Sigmoid colon (tissue), 7 donors: Measurements from ENCODE around the gene CAPN15. TPM values are rescaled to one million over a fixed set of nuclear protein-coding genes. Genes with fewer than 3 reads are reported as not detected.

Source experiments
- DNase-seq: peaks from one replicate; pipeline ENCODE4 v3.0.0-alpha.2; 2019
- H3K27ac ChIP-seq, 4 donors: fragments of 200-600 bp; sonication (generic); one replicate each; pipeline ENCODE4 v1.5.1; 2016 to 2019; ENCODE audit warnings: mild to moderate bottlenecking in 1 of 4
- H3K27me3 ChIP-seq, 3 donors: fragments of 200-600 bp; sonication (generic); one replicate each; pipeline ENCODE4 v1.5.1; 2019; ENCODE audit warnings: mild to moderate bottlenecking in 1 of 3
- H3K36me3 ChIP-seq, 4 donors: fragments of 200-600 bp; sonication (generic); one replicate each; pipeline ENCODE4 v1.5.1; 2016 to 2019
- H3K4me1 ChIP-seq, 4 donors: fragments of 200-600 bp; sonication (generic); one replicate each; pipeline ENCODE4 v1.5.1; 2017 to 2019
- H3K4me3 ChIP-seq, 4 donors: fragments of 200-600 bp; sonication (generic); one replicate each; pipeline ENCODE4 v1.5.1; 2017 to 2019; ENCODE audit warnings: mild to moderate bottlenecking in 2 of 4, moderate library complexity in 1 of 4
- H3K9me3 ChIP-seq, 4 donors: fragments of 200-600 bp in 3 of 4; sonication (generic) in 3 of 4; one replicate each; pipeline versions ENCODE4 v1.5.1 to v1.6.1; 2013 to 2019
- EP300 ChIP-seq, 4 donors: sonication (generic); formaldehyde crosslinking; IDR thresholded peaks; one replicate each; pipeline ENCODE4 v1.6.1; 2017; ENCODE audit warnings: antibody characterized with exemption in 4 of 4
- POLR2A ChIP-seq, 2 donors: fragments of 450-650 bp; IDR thresholded peaks; one replicate each; pipeline ENCODE4 v1.6.1; 2016; ENCODE audit warnings: antibody characterized with exemption in 2 of 2, mild to moderate bottlenecking in 2 of 2, moderate library complexity in 2 of 2
- POLR2AphosphoS5 ChIP-seq, 4 donors: sonication (generic); formaldehyde crosslinking; IDR thresholded peaks; one replicate each; pipeline ENCODE4 v1.6.1; 2017; ENCODE audit warnings: antibody characterized with exemption in 4 of 4
- WGBS, 2 donors: extraction: QIAGEN DNeasy Blood & Tissue Kit; methylation state at CpG; one replicate each; pipeline ENCODE4 v1.1.7; 2013; 5-methylcytosine and 5-hydroxymethylcytosine counted together
- intact Hi-C: fragments of 100-400 bp; cut with DNase I; formaldehyde crosslinking; loops from one replicate; pipeline ENCODE4 v1.15.1; 2023
- polyA plus RNA-seq, 3 donors: library from polyadenylated mRNA; stranded (reverse); fragments of 200-250 nt; gene quantifications; one replicate each; pipeline ENCODE4 v1.2.3, GENCODE V29; 2013
- total RNA-seq, 4 donors: library from RNA; depleted of rRNA; stranded (reverse); fragments of >200 nt; gene quantifications; one replicate each; pipeline ENCODE4 v1.1.0, GENCODE V29; 2016
- TF ChIP-seq, protein P1 (sequence below), 4 experiments: fragments of 450-650 bp in 3 of 4; fragments of 200-600 bp in 1 of 4; IDR thresholded peaks; one replicate each; pipeline ENCODE4 v1.5.1; 2016 to 2019; ENCODE audit warnings: antibody characterized with exemption in 4 of 4, mild to moderate bottlenecking in 3 of 4, moderate library complexity in 2 of 4
- donor health status: healthy with polysubstance abuse.
- donor health status: Bipolar disorder and iron deficiency.
- donor health status: healthy.

Gene CAPN15
- total and polyA plus RNA-seq, 7 donors, result 10.3 to 85.8 (median 24.4) TPM

DNA sequence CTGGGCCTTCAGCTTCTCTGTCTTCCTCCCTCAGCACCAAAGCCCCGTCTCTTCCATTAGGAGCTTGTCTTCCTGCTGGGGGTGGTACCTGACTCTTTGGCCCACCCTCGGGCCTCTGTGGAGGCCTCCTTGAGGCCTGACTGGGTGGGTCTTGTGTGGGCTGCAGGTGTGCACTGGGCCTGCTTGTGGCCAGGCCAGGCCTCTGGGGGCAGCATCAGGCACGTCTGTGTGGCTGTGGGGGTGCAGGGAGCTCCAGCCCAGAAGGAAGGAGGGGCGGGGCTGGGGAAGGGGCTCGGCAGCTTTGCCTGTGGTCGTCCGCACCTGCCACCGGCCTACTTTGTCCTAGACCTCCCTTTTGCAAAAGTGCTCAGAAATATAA is 49.3 kb downstream of the CAPN15 start:
- Histone ChIP-seq H3K4me1 (peaks cover 0 to 8% (median 2%) of the 10 kb centered on the region in 4 donors), H3K36me3 (peaks cover 0 to 34% (median 8%) of the 10 kb centered on the region in 4 donors), H3K4me3 (no peak overlapping the region), H3K27me3 (no peaks in the 10 kb centered on the region), H3K9me3 (no peaks in the 10 kb centered on the region), H3K27ac (no peak overlapping the region)
- intact Hi-C loops, result no loop called here
- WGBS, 2 donors, result 49 to 72% methylated on average over 8 of the region's 8 CpGs
- DNase-seq, result no peak
- TF ChIP-seq, protein P1, sequence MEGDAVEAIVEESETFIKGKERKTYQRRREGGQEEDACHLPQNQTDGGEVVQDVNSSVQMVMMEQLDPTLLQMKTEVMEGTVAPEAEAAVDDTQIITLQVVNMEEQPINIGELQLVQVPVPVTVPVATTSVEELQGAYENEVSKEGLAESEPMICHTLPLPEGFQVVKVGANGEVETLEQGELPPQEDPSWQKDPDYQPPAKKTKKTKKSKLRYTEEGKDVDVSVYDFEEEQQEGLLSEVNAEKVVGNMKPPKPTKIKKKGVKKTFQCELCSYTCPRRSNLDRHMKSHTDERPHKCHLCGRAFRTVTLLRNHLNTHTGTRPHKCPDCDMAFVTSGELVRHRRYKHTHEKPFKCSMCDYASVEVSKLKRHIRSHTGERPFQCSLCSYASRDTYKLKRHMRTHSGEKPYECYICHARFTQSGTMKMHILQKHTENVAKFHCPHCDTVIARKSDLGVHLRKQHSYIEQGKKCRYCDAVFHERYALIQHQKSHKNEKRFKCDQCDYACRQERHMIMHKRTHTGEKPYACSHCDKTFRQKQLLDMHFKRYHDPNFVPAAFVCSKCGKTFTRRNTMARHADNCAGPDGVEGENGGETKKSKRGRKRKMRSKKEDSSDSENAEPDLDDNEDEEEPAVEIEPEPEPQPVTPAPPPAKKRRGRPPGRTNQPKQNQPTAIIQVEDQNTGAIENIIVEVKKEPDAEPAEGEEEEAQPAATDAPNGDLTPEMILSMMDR (IDR thresholded peaks at IDR 0.05), result no peak
- TF ChIP-seq EP300 (IDR thresholded peaks at IDR 0.05) (no peak), POLR2AphosphoS5 (IDR thresholded peaks at IDR 0.05) (no peak), POLR2A (IDR thresholded peaks at IDR 0.05) (no peak)

DNA sequence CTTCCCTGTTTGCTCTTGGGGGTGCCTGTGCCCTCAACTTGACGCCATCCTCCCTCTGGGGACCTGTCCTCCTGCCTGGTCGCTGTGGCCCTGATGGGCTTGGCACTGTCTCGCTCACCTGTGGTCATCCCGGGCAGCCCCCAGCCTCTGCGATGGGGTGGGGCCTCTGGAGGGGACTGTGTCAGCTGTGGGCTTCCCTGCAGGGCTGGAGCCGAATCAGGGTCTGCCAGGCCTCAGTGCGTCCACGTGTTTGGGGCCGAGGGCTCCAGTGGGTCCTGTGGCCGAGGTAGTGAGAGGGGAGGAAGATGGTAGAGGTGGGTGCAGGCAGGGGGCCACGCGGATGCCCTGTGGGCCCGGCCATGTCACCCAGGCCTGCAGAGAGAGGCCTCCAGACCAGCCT is 50.3 kb downstream of the CAPN15 start:
- H3K36me3 ChIP-seq, result peaks cover 0 to 34% (median 8%) of the 10 kb centered on the region in 4 donors

DNA sequence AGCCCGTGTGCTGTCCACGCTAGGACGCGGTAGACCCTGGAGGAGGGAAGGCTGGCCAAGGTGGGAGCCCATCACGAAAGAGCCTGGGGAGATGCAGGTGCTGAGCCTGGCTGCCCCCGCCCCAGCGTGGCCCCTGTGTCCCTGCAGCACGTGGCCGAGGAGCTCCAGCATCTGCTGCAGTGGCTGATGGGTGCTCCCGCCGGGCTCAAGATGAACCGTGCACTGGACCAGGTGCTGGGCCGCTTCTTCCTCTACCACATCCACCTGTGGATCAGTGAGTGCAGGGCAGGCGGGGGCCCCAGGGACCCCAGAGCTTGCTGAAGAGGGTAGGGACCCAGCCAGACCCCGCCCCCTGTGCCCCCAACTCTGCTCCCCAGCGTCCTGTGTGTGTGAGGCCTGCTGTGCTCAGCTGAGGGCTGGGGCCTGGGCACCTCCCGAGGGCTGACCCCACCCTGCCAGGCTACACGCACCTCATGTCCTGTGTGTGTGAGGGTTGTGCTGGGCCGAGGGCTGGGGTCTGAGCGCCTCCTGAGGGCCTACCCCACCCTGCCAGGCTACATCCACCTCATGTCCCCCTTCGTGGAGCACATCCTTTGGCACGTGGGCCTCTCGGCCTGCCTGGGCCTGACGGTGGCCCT is 50.8 kb downstream of the CAPN15 start:
- H3K36me3 ChIP-seq, result peaks cover 0 to 30% (median 8%) of the 10 kb centered on the region in 4 donors
- WGBS, 2 donors, result 74 to 86% methylated on average over 24 of the region's 24 CpGs
- intact Hi-C loops, result no loop called here

More for the DNA sequence above, 50.3 kb downstream of the CAPN15 start:
- no peak overlapping the region for H3K4me3 ChIP-seq
- no peaks in the 10 kb centered on the region for H3K27me3 ChIP-seq
- intact Hi-C loops, result no loop called here
- DNase-seq, result no peak
- TF ChIP-seq, protein P1 (IDR thresholded peaks at IDR 0.05), result no peak
- TF ChIP-seq EP300 (IDR thresholded peaks at IDR 0.05) (no peak), POLR2A (IDR thresholded peaks at IDR 0.05) (no peak), POLR2AphosphoS5 (IDR thresholded peaks at IDR 0.05) (no peak)
- H3K4me1 ChIP-seq, result peaks cover 0 to 8% (median 2%) of the 10 kb centered on the region in 4 donors
- H3K9me3 ChIP-seq, result no peaks in the 10 kb centered on the region
- WGBS, 2 donors, result 97% methylated on average over 13 of the region's 13 CpGs
- no peak overlapping the region for H3K27ac ChIP-seq

DNA sequence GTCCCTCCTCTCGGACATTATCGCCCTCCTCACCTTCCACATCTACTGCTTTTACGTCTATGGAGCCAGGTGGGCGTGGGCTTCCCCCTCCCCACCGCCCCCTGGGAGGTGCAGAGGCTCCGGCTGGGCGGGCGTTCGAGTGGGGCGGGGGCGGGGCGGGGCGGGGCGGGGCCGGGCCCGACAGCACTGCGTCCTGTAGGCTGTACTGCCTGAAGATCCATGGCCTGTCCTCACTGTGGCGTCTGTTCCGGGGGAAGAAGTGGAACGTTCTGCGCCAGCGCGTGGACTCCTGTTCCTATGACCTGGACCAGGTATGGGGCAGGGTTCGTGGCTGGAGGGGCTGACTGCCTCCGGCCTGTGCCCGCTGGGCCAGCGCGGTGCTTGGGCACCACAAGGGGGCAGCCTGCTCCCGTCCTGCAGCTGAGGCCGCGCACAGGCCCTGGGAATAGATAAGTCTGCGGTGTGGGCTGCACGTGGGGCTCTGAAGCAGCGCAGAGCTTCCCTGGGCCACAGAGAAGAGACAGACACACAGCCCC is 51.4 kb downstream of the CAPN15 start:
- Histone ChIP-seq H3K4me3 (peak overlapping the region in 1 of 4 donors; percentile 29), H3K9me3 (no peaks in the 10 kb centered on the region), H3K27me3 (no peaks in the 10 kb centered on the region), H3K27ac (no peak overlapping the region), H3K36me3 (peaks cover 0 to 25% (median 8%) of the 10 kb centered on the region in 4 donors), H3K4me1 (peaks cover 0 to 8% (median 2%) of the 10 kb centered on the region in 4 donors)
- WGBS, 2 donors, result 14 to 15% methylated on average over 34 of the region's 34 CpGs
- peak; percentile 85 for DNase-seq
- no peak for TF ChIP-seq EP300 (IDR thresholded peaks at IDR 0.05)
- TF ChIP-seq, protein P1 (IDR thresholded peaks at IDR 0.05), result peak; percentile 72 to 80 (median 77)
- TF ChIP-seq POLR2AphosphoS5 (IDR thresholded peaks at IDR 0.05), result peak in 1 of 4 donors; percentile 25
- TF ChIP-seq POLR2A (IDR thresholded peaks at IDR 0.05), result no peak
- intact Hi-C loops, result no loop called here

More for the DNA sequence above, 50.8 kb downstream of the CAPN15 start:
- Histone ChIP-seq H3K9me3 (no peaks in the 10 kb centered on the region), H3K4me3 (peak overlapping the region in 1 of 4 donors; percentile 29), H3K27ac (no peak overlapping the region), H3K27me3 (no peaks in the 10 kb centered on the region), H3K4me1 (peaks cover 0 to 8% (median 2%) of the 10 kb centered on the region in 4 donors)
- TF ChIP-seq EP300 (IDR thresholded peaks at IDR 0.05), result no peak
- TF ChIP-seq POLR2A (IDR thresholded peaks at IDR 0.05), result no peak
- TF ChIP-seq POLR2AphosphoS5 (IDR thresholded peaks at IDR 0.05), result no peak
- TF ChIP-seq, protein P1 (IDR thresholded peaks at IDR 0.05), result no peak
- no peak for DNase-seq
